Endothelial cell of umbilical vein (primary cell): ENCODE measurements around the gene RELT. TPM values are rescaled to one million over a fixed set of nuclear protein-coding genes. Genes with fewer than 3 reads are reported as not detected.

ENCODE experiments used
- BruUV-seq: library from RNA; stranded (reverse); fragments of 400-500 nt; replicated peaks from 2 replicates; lab custom pipeline; 2021; lab: Mats Ljungman, UMichigan
- CTCF ChIA-PET: fragments of 300-600, 350-600 bp; sonication (Branson Sonifier 250); formaldehyde crosslinking; loops from one replicate; lab custom pipeline; 2021; ENCODE audit warnings: antibody characterized with exemption, inconsistent platforms; lab: Charles Lee
- POLR2A ChIA-PET: fragments of 300-600, 350-600 bp; sonication (Branson Sonifier 250); formaldehyde crosslinking; loops from one replicate; lab custom pipeline; 2021; ENCODE audit warnings: antibody characterized with exemption, inconsistent platforms; lab: Charles Lee
- DNase-seq: peaks from one replicate; pipeline ENCODE4 v3.0.0-alpha.2; 2011; ENCODE audit warnings: low read depth, low spot score
- FAIRE-seq: peaks from 2 replicates; lab custom pipeline; 2011; peaks lifted over from hg19 to GRCh38; lab: Jason Lieb, UNC
- H2AFZ ChIP-seq: 2 replicates; pipeline ENCODE4 v1.6.0; 2012; ENCODE audit warnings: low read depth, low read length, control low read depth, inconsistent platforms
- H3K27ac ChIP-seq: 2 replicates; pipeline ENCODE4 v1.5.1; 2011; ENCODE audit warnings: low read depth, mild to moderate bottlenecking, control low read depth, low read length, moderate library complexity; ENCODE audit not compliant: insufficient read depth
- H3K27me3 ChIP-seq, 2 experiments: 2 replicates each; pipeline versions ENCODE4 v1.6.0 to v1.6.1; 2011; ENCODE audit warnings: low read length in 2 of 2, mixed read lengths in 1 of 2; ENCODE audit not compliant: control insufficient read depth in 2 of 2, insufficient read depth in 2 of 2
- H3K36me3 ChIP-seq, 2 experiments: 2 replicates in 1 of 2; 3 replicates in 1 of 2; pipeline ENCODE4 v1.5.1; 2011; ENCODE audit warnings: low read length in 2 of 2, mild to moderate bottlenecking in 1 of 2, moderate library complexity in 1 of 2; ENCODE audit not compliant: control insufficient read depth in 2 of 2, insufficient read depth in 2 of 2; ENCODE audit errors: extremely low read depth in 1 of 2
- H3K4me1 ChIP-seq: 3 replicates; pipeline ENCODE4 v1.5.1; 2011; ENCODE audit warnings: mild to moderate bottlenecking, low read length; ENCODE audit not compliant: control insufficient read depth, insufficient read depth; ENCODE audit errors: extremely low read depth
- H3K4me2 ChIP-seq: 2 replicates; pipeline ENCODE4 v1.6.1; 2011; ENCODE audit warnings: low read length, control low read depth, mixed read lengths; ENCODE audit not compliant: insufficient read depth
- H3K4me3 ChIP-seq, 3 experiments: fragments of 200-600 bp in 1 of 3; sonication (generic), shearing (Covaris generic) in 1 of 3; replicated peaks in 1 of 3; 2 replicates each; pipeline ENCODE4 v1.5.1; 2011 to 2016; ENCODE audit warnings: control low read depth in 3 of 3, low read length in 3 of 3, mild to moderate bottlenecking in 2 of 3, inconsistent platforms in 1 of 3, low read depth in 1 of 3, moderate library complexity in 1 of 3; ENCODE audit not compliant: insufficient read depth in 1 of 3
- H3K79me2 ChIP-seq: 2 replicates; pipeline ENCODE4 v1.6.0; 2012; ENCODE audit warnings: low read length, inconsistent platforms; ENCODE audit not compliant: control insufficient read depth, insufficient read depth
- H3K9ac ChIP-seq: replicated peaks from 2 replicates; pipeline ENCODE3; 2011; ENCODE audit warnings: low read length, control low read depth; ENCODE audit not compliant: insufficient read depth; ENCODE audit errors: extremely low read depth
- H3K9me1 ChIP-seq: replicated peaks from 3 replicates; pipeline ENCODE4 v1.6.0; 2011; ENCODE audit warnings: mild to moderate bottlenecking, low read length; ENCODE audit not compliant: control insufficient read depth, insufficient read depth; ENCODE audit errors: extremely low read depth
- H3K9me3 ChIP-seq: replicated peaks from 2 replicates; pipeline ENCODE4 v1.5.1; 2012; ENCODE audit warnings: low read length, inconsistent platforms; ENCODE audit not compliant: control insufficient read depth, insufficient read depth
- H4K20me1 ChIP-seq: replicated peaks from 2 replicates; pipeline ENCODE3; 2011; ENCODE audit warnings: mild to moderate bottlenecking, low read length; ENCODE audit not compliant: control insufficient read depth, insufficient read depth; ENCODE audit errors: extremely low read depth
- EZH2 ChIP-seq: IDR thresholded peaks from 2 replicates; pipeline ENCODE4 v1.6.1; 2012; ENCODE audit warnings: borderline replicate concordance, low read depth, mild to moderate bottlenecking, moderate library complexity, low read length, inconsistent platforms; ENCODE audit not compliant: severe bottlenecking
- FOS ChIP-seq: IDR thresholded peaks from 2 replicates; pipeline ENCODE4 v1.6.1; 2011; ENCODE audit warnings: mild to moderate bottlenecking, low read length, moderate library complexity, borderline replicate concordance; ENCODE audit not compliant: insufficient read depth
- GATA2 ChIP-seq: IDR thresholded peaks from 2 replicates; pipeline ENCODE4 v1.7.0; 2011; ENCODE audit warnings: low read depth, mild to moderate bottlenecking, moderate library complexity, mixed read lengths, low read length; ENCODE audit not compliant: insufficient read length, insufficient read depth
- JUN ChIP-seq: IDR thresholded peaks from 2 replicates; pipeline ENCODE4 v1.6.1; 2011; ENCODE audit warnings: borderline replicate concordance, low read depth; ENCODE audit not compliant: insufficient read length, insufficient read depth
- MYC ChIP-seq: IDR thresholded peaks from one replicate; pipeline ENCODE4 v1.6.1; 2011; ENCODE audit warnings: mild to moderate bottlenecking, low read depth, low read length
- POLR2A ChIP-seq: IDR thresholded peaks from 2 replicates; pipeline ENCODE4 v1.6.1; 2012; ENCODE audit warnings: low read depth, mild to moderate bottlenecking, control low read depth, low read length
- POLR2AphosphoS5 ChIP-seq: IDR thresholded peaks from 2 replicates; pipeline ENCODE4 v1.6.1; 2012; ENCODE audit warnings: low read depth, mild to moderate bottlenecking, control low read depth, low read length, moderate library complexity; ENCODE audit not compliant: insufficient read depth
- dilution Hi-C: fragments of 300-500 bp; cut with MboI; formaldehyde crosslinking; loops from one replicate; pipeline ENCODE4 v1.15.0; 2019; ENCODE audit warnings: low sequenced_read_pairs; ENCODE audit not compliant: extremely low pct_ligation_motif_present
- intact Hi-C: fragments of 100-400 bp; cut with micrococcal nuclease; formaldehyde crosslinking; loops from one replicate; pipeline ENCODE4 v1.10.0; 2022
- polyA plus RNA-seq, 4 experiments: library from polyadenylated mRNA; depleted of rRNA in 3 of 4; stranded (reverse) in 3 of 4; unstranded in 1 of 4; fragments of >200 nt; gene quantifications; 2 replicates each; pipeline versions ENCODE4 v1.2.1 to v1.2.3, GENCODE V29; 2011 to 2012; ENCODE audit warnings: missing spikeins in 1 of 4
- total RNA-seq: library from RNA; stranded (reverse); gene quantifications from 2 replicates; pipeline ENCODE4 v1.2.3, GENCODE V29; 2021
- TF ChIP-seq, protein P1 (sequence below): IDR thresholded peaks from 2 replicates; pipeline ENCODE4 v1.6.1; 2011; ENCODE audit not compliant: insufficient read depth, insufficient read length
- TF ChIP-seq, protein P2 (sequence below), 2 donors: IDR thresholded peaks; 1 replicate in 1 of 2; 2 replicates in 1 of 2; pipeline ENCODE4 v1.5.1; 2011; ENCODE audit warnings: low read length in 2 of 2, mild to moderate bottlenecking in 2 of 2, moderate library complexity in 2 of 2, control low read depth in 1 of 2, inconsistent platforms in 1 of 2, low read depth in 1 of 2; ENCODE audit not compliant: insufficient read depth in 1 of 2; ENCODE audit errors: extremely low read depth in 1 of 2

Gene RELT
- total and polyA plus RNA-seq, 2 donors (not counting 3 experiments of a cell fraction or from before 2014, with no cell fraction given), result 6.7 to 13.1 TPM

DNA sequence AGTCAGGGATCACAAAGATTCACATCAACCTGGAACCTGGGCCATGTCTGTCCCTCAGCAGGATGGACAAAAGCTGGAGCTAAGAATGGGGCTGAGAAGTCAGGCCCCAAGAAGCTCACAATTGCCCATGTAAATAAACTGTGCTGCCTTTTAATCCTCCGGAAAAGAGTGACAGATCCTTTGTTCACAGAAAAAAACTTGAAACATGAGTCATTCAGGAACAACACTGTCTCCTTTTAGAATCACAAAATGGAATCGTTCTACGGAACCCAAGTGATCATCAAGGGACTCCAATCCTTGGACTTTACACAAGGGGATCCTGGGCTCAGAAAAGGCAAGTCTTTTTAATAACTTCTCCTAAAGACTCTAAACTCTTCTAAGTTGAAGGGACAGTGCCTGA, 36.1 kb downstream of the RELT start:
- dilution Hi-C loops, result no loop called here
- peak; percentile 51 for DNase-seq
- Histone ChIP-seq H3K27ac (no peak overlapping the region), H3K27me3 (no peaks in the 10 kb centered on the region), H4K20me1 (no peaks in the 10 kb centered on the region), H3K36me3 (no peaks in the 10 kb centered on the region), H3K4me1 (peaks cover 9% of the 10 kb centered on the region), H3K9me3 (no peaks in the 10 kb centered on the region), H3K79me2 (no peaks in the 10 kb centered on the region), H3K9ac (no peak overlapping the region), H3K4me2 (peak overlapping the region; percentile 2), H3K9me1 (no peaks in the 10 kb centered on the region), H3K4me3 (no peak overlapping the region), H2AFZ (no peak overlapping the region)
- no peak for TF ChIP-seq MYC
- no peak for TF ChIP-seq GATA2
- TF ChIP-seq, protein P1, sequence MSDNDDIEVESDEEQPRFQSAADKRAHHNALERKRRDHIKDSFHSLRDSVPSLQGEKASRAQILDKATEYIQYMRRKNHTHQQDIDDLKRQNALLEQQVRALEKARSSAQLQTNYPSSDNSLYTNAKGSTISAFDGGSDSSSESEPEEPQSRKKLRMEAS, result no peak
- TF ChIP-seq EZH2, result no peak
- TF ChIP-seq POLR2A, result no peak
- TF ChIP-seq POLR2AphosphoS5, result no peak
- peak; percentile 65 for TF ChIP-seq JUN
- peak; percentile 70 for TF ChIP-seq FOS
- TF ChIP-seq, protein P2, sequence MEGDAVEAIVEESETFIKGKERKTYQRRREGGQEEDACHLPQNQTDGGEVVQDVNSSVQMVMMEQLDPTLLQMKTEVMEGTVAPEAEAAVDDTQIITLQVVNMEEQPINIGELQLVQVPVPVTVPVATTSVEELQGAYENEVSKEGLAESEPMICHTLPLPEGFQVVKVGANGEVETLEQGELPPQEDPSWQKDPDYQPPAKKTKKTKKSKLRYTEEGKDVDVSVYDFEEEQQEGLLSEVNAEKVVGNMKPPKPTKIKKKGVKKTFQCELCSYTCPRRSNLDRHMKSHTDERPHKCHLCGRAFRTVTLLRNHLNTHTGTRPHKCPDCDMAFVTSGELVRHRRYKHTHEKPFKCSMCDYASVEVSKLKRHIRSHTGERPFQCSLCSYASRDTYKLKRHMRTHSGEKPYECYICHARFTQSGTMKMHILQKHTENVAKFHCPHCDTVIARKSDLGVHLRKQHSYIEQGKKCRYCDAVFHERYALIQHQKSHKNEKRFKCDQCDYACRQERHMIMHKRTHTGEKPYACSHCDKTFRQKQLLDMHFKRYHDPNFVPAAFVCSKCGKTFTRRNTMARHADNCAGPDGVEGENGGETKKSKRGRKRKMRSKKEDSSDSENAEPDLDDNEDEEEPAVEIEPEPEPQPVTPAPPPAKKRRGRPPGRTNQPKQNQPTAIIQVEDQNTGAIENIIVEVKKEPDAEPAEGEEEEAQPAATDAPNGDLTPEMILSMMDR (IDR thresholded peaks at IDR 0.05; ENCODE audit: extremely low read depth in 1 of 2, insufficient read depth in 1 of 2, low read depth in 1 of 2, low read length in 2 of 2), result no peak
- peak; percentile 91 for FAIRE-seq
- no TSS peak for BruUV-seq
- CTCF ChIA-PET, result interaction anchor here (0.6 to 2.0 kb wide), 3 partner anchors 11 to 249 kb away, joined by 3 to 7 read pairs (median 3); no protein-coding TSS in a partner anchor
- POLR2A ChIA-PET, result no interaction called here
- intact Hi-C loops, result no loop called here
